ENCODE data around the gene C1orf105. TPM values are rescaled to one million over a fixed set of nuclear protein-coding genes. Genes with fewer than 3 reads are reported as not detected.
A peak's percentile ranks its signal among the peaks of the same experiment; 100 is the strongest.

C1orf105 gene
- total RNA-seq, 4 donors from 2014 or later, result not detected

GRCh38 chr1:172401892-172402291, 18.6 kb upstream of the C1orf105 start:
- DNase-seq, result no peak
- no peaks in the 10 kb centered on the region for H3K27me3 ChIP-seq
- TF ChIP-seq, protein P1, sequence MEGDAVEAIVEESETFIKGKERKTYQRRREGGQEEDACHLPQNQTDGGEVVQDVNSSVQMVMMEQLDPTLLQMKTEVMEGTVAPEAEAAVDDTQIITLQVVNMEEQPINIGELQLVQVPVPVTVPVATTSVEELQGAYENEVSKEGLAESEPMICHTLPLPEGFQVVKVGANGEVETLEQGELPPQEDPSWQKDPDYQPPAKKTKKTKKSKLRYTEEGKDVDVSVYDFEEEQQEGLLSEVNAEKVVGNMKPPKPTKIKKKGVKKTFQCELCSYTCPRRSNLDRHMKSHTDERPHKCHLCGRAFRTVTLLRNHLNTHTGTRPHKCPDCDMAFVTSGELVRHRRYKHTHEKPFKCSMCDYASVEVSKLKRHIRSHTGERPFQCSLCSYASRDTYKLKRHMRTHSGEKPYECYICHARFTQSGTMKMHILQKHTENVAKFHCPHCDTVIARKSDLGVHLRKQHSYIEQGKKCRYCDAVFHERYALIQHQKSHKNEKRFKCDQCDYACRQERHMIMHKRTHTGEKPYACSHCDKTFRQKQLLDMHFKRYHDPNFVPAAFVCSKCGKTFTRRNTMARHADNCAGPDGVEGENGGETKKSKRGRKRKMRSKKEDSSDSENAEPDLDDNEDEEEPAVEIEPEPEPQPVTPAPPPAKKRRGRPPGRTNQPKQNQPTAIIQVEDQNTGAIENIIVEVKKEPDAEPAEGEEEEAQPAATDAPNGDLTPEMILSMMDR (IDR thresholded peaks at IDR 0.05), result peak in 1 of 6 experiments; percentile 12
- no peak for TF ChIP-seq POLR2A (IDR thresholded peaks at IDR 0.05)
- intact Hi-C loops (cut with DNase I), result loop anchor here (5.0 kb wide), 1 partner anchor 400 kb away; no protein-coding TSS in a partner anchor
- H3K27ac ChIP-seq, result no peak overlapping the region
- no peaks in the 10 kb centered on the region for H3K36me3 ChIP-seq
- H3K4me3 ChIP-seq, result no peak overlapping the region
- H3K9me3 ChIP-seq, result no peaks in the 10 kb centered on the region
- H3K4me1 ChIP-seq, result peaks cover 0 to 35% (median 0%) of the 10 kb centered on the region in 3 donors
- 83 to 94% methylated on average over 5 of the region's 5 CpGs for WGBS, 2 donors

- DNase-seq, result no peak
- no peak overlapping the region for H3K4me3 ChIP-seq
- no peaks in the 10 kb centered on the region for H3K27me3 ChIP-seq
- H3K27ac ChIP-seq, result no peak overlapping the region
- H3K9me3 ChIP-seq, result no peaks in the 10 kb centered on the region
- WGBS, 2 donors, result 76 to 93% methylated on average over 1 of the region's 1 CpG
- peaks cover 0 to 23% (median 0%) of the 10 kb centered on the region in 3 donors for H3K4me1 ChIP-seq
- intact Hi-C loops (cut with DNase I), result loop anchor here (5.0 kb wide), 1 partner anchor 401 kb away; no protein-coding TSS in a partner anchor
- H3K36me3 ChIP-seq, result no peaks in the 10 kb centered on the region
- TF ChIP-seq, protein P1 (IDR thresholded peaks at IDR 0.05), result no peak
- TF ChIP-seq POLR2A (IDR thresholded peaks at IDR 0.05), result no peak
These were observed 17.5 kb upstream of the C1orf105 start for GRCh38 chr1:172402878-172403569.

GRCh38 chr1:172404121-172404520, 16.4 kb upstream of the C1orf105 start:
- TF ChIP-seq, protein P1 (IDR thresholded peaks at IDR 0.05), result no peak
- TF ChIP-seq POLR2A (IDR thresholded peaks at IDR 0.05), result no peak
- DNase-seq, result no peak
- Histone ChIP-seq H3K4me3 (no peak overlapping the region), H3K27me3 (no peaks in the 10 kb centered on the region), H3K36me3 (no peaks in the 10 kb centered on the region), H3K4me1 (peaks cover 0 to 12% (median 0%) of the 10 kb centered on the region in 3 donors), H3K27ac (no peak overlapping the region), H3K9me3 (no peaks in the 10 kb centered on the region)
- intact Hi-C loops (cut with DNase I), result loop anchor here (5.0 kb wide), 1 partner anchor 402 kb away; no protein-coding TSS in a partner anchor

DNA sequence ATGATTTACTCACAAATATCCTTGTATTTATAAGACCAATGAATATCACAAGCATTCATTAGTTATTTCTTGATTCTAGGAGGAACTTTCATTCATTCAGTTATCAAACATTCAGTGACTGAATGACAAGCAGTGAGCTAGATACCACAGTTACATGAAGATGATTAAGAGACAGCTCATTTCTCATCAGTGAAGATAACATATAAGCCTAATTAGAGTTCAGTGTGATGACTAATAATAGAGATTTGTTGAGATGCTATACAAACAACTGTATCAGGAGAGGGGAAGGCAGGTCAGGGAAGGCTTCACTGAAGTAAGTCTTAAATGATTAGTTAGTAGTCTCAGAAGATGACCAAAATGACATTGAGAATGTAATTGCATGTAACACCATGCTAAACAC, 14.6 kb upstream of the C1orf105 start:
- Histone ChIP-seq H3K9me3 (no peaks in the 10 kb centered on the region), H3K4me1 (no peaks in the 10 kb centered on the region), H3K27me3 (no peaks in the 10 kb centered on the region), H3K4me3 (no peak overlapping the region), H3K27ac (no peak overlapping the region), H3K36me3 (no peaks in the 10 kb centered on the region)
- DNase-seq, result no peak
- intact Hi-C loops (cut with DNase I), result no loop called here
- TF ChIP-seq, protein P1 (IDR thresholded peaks at IDR 0.05), result no peak
- no peak for TF ChIP-seq POLR2A (IDR thresholded peaks at IDR 0.05)

- H3K27ac ChIP-seq, result no peak overlapping the region
- H3K27me3 ChIP-seq, result no peaks in the 10 kb centered on the region
- H3K9me3 ChIP-seq, result no peaks in the 10 kb centered on the region
- 85 to 89% methylated on average over 1 of the region's 1 CpG for WGBS, 2 donors
- intact Hi-C loops (cut with DNase I), result no loop called here
- no peak for TF ChIP-seq POLR2A (IDR thresholded peaks at IDR 0.05)
- TF ChIP-seq, protein P1 (IDR thresholded peaks at IDR 0.05), result no peak
- H3K4me1 ChIP-seq, result no peaks in the 10 kb centered on the region
- H3K4me3 ChIP-seq, result no peak overlapping the region
- H3K36me3 ChIP-seq, result no peaks in the 10 kb centered on the region
- DNase-seq, result no peak
These were observed 13.5 kb upstream of the C1orf105 start for GRCh38 chr1:172406968-172407367.

All from esophagus squamous epithelium (tissue), 5 donors.